ENCODE results near the gene MASP1.

The MASP1 gene, protein sequence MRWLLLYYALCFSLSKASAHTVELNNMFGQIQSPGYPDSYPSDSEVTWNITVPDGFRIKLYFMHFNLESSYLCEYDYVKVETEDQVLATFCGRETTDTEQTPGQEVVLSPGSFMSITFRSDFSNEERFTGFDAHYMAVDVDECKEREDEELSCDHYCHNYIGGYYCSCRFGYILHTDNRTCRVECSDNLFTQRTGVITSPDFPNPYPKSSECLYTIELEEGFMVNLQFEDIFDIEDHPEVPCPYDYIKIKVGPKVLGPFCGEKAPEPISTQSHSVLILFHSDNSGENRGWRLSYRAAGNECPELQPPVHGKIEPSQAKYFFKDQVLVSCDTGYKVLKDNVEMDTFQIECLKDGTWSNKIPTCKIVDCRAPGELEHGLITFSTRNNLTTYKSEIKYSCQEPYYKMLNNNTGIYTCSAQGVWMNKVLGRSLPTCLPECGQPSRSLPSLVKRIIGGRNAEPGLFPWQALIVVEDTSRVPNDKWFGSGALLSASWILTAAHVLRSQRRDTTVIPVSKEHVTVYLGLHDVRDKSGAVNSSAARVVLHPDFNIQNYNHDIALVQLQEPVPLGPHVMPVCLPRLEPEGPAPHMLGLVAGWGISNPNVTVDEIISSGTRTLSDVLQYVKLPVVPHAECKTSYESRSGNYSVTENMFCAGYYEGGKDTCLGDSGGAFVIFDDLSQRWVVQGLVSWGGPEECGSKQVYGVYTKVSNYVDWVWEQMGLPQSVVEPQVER

DNA sequence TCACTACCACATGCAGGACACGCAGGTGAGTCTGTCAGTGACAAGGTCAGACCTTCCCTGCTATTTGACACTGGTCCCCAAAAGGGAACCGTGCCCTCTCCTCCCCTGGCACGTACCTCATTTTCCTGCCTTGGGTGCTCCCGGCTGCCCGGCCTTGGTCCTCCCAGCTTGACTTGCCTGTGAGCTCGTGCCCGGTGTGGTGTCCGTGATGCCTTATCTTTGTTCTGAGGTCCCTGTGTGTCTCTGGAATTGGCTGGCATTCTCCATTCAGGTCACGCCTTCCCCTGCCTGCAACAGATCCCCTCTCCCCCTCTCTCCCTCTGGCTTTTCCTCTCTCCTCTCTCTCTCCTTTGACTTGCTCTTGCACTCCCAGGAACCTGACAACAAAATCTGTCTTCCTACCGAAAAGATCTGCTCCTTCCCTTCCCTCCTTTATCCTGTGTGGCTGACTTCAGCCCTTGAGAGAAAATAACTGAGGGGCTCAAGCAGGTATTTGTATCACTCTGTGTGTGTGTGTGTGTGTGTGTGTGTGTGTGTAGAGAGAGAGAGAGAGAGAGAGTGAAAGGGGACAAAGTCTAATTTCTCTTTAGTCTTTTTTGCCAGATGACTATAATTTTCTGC, at the start of gene MASP1:
TSS of gene MASP1 (minus strand) at position 226 of the 621 bp plus-strand sequence. CDS start at position 121, 105 bp downstream.
- H3K27ac ChIP-seq: peak within 1 kb of the TSS; percentile 30 to 82
- peak within 1 kb of the TSS; percentile 64 for H3K4me3 ChIP-seq
- TF ChIP-seq, protein P1, sequence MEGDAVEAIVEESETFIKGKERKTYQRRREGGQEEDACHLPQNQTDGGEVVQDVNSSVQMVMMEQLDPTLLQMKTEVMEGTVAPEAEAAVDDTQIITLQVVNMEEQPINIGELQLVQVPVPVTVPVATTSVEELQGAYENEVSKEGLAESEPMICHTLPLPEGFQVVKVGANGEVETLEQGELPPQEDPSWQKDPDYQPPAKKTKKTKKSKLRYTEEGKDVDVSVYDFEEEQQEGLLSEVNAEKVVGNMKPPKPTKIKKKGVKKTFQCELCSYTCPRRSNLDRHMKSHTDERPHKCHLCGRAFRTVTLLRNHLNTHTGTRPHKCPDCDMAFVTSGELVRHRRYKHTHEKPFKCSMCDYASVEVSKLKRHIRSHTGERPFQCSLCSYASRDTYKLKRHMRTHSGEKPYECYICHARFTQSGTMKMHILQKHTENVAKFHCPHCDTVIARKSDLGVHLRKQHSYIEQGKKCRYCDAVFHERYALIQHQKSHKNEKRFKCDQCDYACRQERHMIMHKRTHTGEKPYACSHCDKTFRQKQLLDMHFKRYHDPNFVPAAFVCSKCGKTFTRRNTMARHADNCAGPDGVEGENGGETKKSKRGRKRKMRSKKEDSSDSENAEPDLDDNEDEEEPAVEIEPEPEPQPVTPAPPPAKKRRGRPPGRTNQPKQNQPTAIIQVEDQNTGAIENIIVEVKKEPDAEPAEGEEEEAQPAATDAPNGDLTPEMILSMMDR (IDR thresholded peaks at IDR 0.05): no peak
- no peak for DNase-seq (ENCODE audit: low spot score)

DNA sequence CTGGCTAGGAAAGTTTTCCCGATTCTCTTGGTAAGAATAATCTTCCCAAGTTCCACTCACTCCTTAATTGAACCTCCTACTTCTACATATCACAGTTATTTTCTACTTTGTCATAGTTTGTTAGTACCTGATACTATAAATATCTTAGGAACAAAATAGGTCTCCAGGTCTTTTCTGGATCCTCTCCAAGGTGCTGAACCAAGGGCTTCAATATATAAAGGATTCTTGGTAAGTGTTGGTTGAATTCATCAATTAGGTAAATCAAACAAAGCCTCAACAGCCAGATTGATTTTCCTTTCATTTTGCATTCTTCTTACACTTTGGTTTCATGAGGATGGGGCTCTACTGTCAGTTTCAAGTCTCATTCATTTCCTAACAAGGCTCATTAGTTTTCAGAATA, 49.0 kb upstream of the MASP1 start:
- TF ChIP-seq, protein P1 (IDR thresholded peaks at IDR 0.05): no peak
- Histone ChIP-seq H3K27ac (no peak overlapping the region), H3K4me3 (no peak overlapping the region)
- DNase-seq (ENCODE audit: low spot score): no peak

DNA sequence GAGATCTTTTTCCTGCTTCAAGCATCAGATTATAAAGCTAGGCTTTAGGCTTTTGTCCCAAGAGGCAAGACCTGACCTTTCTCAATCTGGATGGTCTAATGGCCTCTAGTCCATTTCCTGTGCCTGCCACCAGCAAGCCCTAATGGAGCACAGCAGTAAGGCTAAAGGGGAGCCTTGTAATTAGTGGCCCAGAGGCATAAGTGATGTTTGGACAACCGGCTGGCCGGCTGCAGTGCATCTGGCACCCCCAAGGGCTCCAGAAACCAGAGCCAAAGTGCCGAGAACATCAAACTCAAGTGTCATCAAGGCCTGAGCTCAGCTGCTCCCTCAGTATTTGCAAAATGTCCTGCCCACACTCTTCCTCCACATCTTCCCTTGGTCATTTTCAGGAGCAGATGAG, 44.8 kb upstream of the MASP1 start:
- Histone ChIP-seq H3K4me3 (no peak overlapping the region), H3K27ac (no peak overlapping the region)
- DNase-seq (ENCODE audit: low spot score): no peak
- TF ChIP-seq, protein P1 (IDR thresholded peaks at IDR 0.05): no peak

DNA sequence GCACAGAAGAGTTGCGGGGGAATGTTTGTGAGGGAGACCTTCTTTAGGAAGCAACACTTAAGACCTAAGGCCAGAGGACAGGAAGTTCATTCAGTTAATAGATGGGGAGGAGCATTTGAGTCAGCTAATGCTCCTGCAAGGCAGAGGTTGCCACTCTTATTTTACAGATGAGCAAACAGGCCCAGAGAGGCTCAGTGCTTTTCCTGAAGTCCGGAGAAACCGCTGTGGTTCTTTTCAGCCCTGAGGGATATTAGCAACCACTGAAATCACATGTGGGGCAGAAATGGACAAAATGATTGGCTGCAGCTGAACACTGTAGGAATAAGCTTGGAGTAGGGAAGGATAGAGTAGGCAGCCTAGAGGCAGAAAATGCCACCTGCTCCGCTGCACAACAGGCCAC, 43.4 kb upstream of the MASP1 start:
- no peak overlapping the region for H3K27ac ChIP-seq
- no peak for DNase-seq (ENCODE audit: low spot score)
- no peak overlapping the region for H3K4me3 ChIP-seq
- TF ChIP-seq, protein P1 (IDR thresholded peaks at IDR 0.05): no peak

DNA sequence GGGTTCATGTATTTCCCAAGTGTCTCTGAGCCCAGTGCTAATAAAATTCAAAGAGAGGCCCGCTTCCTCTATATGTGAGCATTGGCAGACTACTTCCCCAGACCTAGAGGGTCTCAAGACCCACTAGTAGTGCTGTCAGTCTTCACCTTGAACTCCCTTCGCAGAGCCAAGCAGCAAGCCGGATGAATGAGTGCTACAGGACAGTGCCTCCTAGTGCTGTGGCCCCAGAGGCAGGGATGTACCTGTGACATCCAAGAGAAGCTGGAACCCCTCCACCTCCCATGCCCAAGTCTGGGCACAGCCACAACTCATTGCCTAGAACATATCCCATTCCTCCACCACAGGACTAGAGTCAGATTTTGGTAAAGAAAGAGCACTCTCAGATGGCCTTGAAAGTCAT, 37.2 kb upstream of the MASP1 start:
- TF ChIP-seq, protein P1 (IDR thresholded peaks at IDR 0.05): no peak
- H3K27ac ChIP-seq: no peak overlapping the region
- no peak for DNase-seq (ENCODE audit: low spot score)
- no peak overlapping the region for H3K4me3 ChIP-seq

DNA sequence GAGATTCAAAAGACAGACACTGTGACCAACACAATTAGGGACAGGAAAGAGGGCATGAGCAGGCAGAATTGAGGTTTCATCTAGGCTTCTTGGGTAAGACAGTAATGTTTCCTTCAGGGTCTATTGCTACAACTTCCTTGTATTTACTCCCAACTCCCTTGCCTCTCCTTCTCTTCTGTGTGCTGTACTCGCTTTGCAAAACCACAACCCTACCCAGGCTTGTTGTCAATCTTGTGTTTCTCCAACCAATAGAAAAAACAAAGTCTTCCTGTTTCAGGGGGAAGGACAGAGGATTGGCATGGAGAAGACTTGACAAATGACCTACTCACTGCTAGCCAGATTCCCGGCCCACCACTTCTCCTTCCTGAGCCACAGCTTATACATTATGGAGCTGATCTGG, 36.3 kb upstream of the MASP1 start:
- DNase-seq (ENCODE audit: low spot score): no peak
- Histone ChIP-seq H3K4me3 (no peak overlapping the region), H3K27ac (no peak overlapping the region)
- TF ChIP-seq, protein P1 (IDR thresholded peaks at IDR 0.05): no peak

All from coronary artery (tissue), 2 donors.